ENCODE data around the gene PCNX2. TPM values are rescaled to one million over a fixed set of nuclear protein-coding genes. Genes with fewer than 3 reads are reported as not detected.

PCNX2 gene
- total and polyA plus RNA-seq, 9 donors, result 5.7 to 26.0 (median 18.9) TPM

GRCh38 chr1:233105225-233105624 is 190.3 kb downstream of the PCNX2 start:
- intact Hi-C loops (cut with DNase I), result no loop called here
- Histone ChIP-seq H3K36me3 (no peaks in the 10 kb centered on the region), H3K27me3 (no peaks in the 10 kb centered on the region), H3K4me3 (no peak overlapping the region), H3K9me3 (no peaks in the 10 kb centered on the region), H3K4me1 (ENCODE audit: insufficient read depth) (peaks cover 6% of the 10 kb centered on the region), H3K27ac (no peak overlapping the region)
- no peak for DNase-seq
- 18 to 47% (median 38%) methylated on average over 1 of the region's 1 CpG for WGBS, 3 donors
- TF ChIP-seq POLR2A (IDR thresholded peaks at IDR 0.05), result no peak
- TF ChIP-seq EP300 (IDR thresholded peaks at IDR 0.05), result no peak
- TF ChIP-seq, protein P1, sequence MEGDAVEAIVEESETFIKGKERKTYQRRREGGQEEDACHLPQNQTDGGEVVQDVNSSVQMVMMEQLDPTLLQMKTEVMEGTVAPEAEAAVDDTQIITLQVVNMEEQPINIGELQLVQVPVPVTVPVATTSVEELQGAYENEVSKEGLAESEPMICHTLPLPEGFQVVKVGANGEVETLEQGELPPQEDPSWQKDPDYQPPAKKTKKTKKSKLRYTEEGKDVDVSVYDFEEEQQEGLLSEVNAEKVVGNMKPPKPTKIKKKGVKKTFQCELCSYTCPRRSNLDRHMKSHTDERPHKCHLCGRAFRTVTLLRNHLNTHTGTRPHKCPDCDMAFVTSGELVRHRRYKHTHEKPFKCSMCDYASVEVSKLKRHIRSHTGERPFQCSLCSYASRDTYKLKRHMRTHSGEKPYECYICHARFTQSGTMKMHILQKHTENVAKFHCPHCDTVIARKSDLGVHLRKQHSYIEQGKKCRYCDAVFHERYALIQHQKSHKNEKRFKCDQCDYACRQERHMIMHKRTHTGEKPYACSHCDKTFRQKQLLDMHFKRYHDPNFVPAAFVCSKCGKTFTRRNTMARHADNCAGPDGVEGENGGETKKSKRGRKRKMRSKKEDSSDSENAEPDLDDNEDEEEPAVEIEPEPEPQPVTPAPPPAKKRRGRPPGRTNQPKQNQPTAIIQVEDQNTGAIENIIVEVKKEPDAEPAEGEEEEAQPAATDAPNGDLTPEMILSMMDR (IDR thresholded peaks at IDR 0.05), result no peak

DNA sequence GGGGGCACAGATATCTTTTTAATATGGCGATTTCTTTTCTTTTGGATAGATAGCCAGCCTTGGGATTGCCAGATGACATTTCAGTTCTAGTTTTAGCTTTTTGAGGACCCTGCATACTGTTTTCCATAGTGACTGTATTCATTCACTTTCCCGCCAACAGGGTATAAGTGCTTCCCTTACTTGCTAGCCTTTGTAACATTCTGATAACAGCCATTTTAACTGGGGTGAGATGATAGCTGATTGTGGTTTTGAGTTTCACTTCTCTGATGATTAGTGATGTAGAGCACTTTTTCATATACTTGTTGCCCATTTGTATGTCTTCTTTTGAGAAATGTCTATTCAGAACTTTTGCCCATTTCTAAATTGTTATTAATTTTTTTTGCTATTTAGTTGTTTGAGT is 193.2 kb downstream of the PCNX2 start:
- 94 to 99% (median 97%) methylated on average over 2 of the region's 2 CpGs for WGBS, 3 donors
- DNase-seq, result no peak
- H3K9me3 ChIP-seq, result no peaks in the 10 kb centered on the region
- peaks cover 3% of the 10 kb centered on the region for H3K4me1 ChIP-seq (ENCODE audit: insufficient read depth)
- TF ChIP-seq POLR2A (IDR thresholded peaks at IDR 0.05), result no peak
- TF ChIP-seq, protein P1 (IDR thresholded peaks at IDR 0.05), result no peak
- no peaks in the 10 kb centered on the region for H3K36me3 ChIP-seq
- intact Hi-C loops (cut with DNase I), result no loop called here
- H3K27me3 ChIP-seq, result no peaks in the 10 kb centered on the region
- H3K4me3 ChIP-seq, result no peak overlapping the region
- no peak overlapping the region for H3K27ac ChIP-seq

DNA sequence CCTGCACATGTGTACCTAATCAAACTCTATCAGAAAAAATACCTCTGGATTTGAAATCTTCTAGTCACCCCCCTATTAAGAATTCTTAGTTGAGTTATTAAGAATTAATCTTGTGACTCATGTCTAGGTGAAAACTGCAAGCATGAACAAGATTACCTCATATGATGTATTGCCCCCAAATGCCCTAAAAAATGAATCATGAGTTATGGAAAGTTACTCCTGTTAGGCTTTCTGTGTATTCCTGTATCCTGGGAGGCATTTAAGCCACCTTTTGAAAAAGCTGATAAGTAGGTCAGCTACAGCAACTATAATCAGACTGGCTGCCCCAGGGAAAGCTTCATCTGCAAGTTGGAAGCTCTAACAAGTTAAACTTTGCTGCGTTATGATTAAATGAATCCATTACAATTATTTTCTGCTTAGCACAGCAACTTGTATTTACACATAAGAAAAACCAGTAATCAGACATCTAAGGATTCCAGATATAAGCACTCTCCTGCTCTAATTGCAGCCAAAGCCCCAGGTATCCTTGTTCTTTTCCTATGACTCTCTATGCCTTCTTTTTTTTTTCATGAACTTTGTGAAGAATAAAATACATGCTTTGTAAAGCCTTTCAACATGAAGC is 197.5 kb downstream of the PCNX2 start:
- Histone ChIP-seq H3K27me3 (no peaks in the 10 kb centered on the region), H3K4me1 (ENCODE audit: insufficient read depth) (no peaks in the 10 kb centered on the region), H3K4me3 (no peak overlapping the region), H3K36me3 (no peaks in the 10 kb centered on the region), H3K9me3 (no peaks in the 10 kb centered on the region), H3K27ac (no peak overlapping the region)
- DNase-seq, result no peak
- no peak for TF ChIP-seq POLR2A (IDR thresholded peaks at IDR 0.05)
- no peak for TF ChIP-seq EP300 (IDR thresholded peaks at IDR 0.05)
- TF ChIP-seq, protein P1 (IDR thresholded peaks at IDR 0.05), result no peak
- WGBS, 3 donors, result 63 to 82% (median 68%) methylated on average over 1 of the region's 1 CpG
- intact Hi-C loops (cut with DNase I), result no loop called here

DNA sequence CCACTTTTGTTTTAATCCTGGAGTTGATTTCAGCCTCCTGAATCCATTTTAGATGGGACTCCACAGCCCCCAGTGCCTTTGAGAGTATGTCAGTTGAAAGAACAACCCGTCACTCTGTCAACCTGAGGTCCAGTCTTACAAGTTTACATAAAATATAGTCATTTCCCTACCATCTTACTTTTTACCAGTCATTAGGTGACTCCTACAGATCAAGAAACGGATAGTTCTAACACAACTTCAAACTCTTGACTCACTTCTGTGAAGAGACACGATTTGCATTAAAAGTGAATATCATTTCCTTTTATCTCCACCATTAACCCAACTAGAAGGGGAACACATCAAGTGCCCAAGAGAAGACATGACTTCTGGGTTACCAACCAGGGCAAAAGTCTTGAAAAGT is 198.0 kb downstream of the PCNX2 start:
- H3K27ac ChIP-seq, result no peak overlapping the region
- H3K36me3 ChIP-seq, result no peaks in the 10 kb centered on the region
- WGBS, 3 donors, result 92 to 98% (median 97%) methylated on average over 3 of the region's 3 CpGs
- no peak overlapping the region for H3K4me3 ChIP-seq
- intact Hi-C loops (cut with DNase I), result no loop called here
- TF ChIP-seq, protein P1 (IDR thresholded peaks at IDR 0.05), result no peak
- TF ChIP-seq POLR2A (IDR thresholded peaks at IDR 0.05), result no peak
- TF ChIP-seq EP300 (IDR thresholded peaks at IDR 0.05), result no peak
- no peaks in the 10 kb centered on the region for H3K4me1 ChIP-seq (ENCODE audit: insufficient read depth)
- no peaks in the 10 kb centered on the region for H3K27me3 ChIP-seq
- DNase-seq, result no peak
- no peaks in the 10 kb centered on the region for H3K9me3 ChIP-seq
